ENCODE measurements around the gene HS6ST2.

Gene HS6ST2

DNA sequence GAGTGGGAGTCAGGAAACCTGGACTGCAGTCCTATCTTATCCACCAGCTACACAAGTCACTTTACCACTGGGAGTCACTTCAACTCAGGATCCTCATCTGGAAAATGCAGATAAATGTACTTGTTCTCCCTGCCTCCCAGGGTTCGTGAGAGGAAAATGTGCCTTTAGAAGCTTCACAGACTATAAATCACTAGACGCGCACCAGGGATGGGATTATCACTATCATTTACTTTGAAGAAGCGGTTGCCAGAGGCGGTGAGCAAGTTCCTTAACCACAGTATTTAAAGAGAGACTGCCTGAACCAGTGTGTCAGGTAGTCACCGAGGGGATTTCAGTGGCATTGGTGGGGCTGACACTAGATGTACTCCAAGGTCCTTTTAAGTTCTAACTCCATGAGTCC is 219.5 kb downstream of the HS6ST2 start:
- ATAC-seq = no peak

DNA sequence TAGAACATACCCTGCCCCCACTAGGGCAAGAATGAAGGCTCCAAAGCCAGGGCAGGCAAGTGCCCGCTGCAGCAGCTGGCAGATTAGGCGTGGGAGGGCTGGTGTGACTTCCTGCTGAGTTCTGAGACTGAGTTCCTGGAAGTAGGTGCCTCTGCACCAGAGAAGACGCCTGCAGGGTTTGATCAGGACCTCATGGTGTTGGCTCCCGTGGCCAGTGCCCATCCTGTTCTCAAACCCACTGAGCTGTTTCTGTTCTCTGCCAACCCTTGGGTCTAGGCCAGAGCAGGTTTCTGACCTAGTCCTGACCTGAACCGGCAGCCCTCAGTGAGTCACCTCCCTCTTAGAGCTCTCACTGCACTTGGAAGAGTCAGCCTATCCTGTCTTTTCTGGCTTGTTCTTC is 220.7 kb downstream of the HS6ST2 start:
- ATAC-seq = peak; percentile 70 to 75

DNA sequence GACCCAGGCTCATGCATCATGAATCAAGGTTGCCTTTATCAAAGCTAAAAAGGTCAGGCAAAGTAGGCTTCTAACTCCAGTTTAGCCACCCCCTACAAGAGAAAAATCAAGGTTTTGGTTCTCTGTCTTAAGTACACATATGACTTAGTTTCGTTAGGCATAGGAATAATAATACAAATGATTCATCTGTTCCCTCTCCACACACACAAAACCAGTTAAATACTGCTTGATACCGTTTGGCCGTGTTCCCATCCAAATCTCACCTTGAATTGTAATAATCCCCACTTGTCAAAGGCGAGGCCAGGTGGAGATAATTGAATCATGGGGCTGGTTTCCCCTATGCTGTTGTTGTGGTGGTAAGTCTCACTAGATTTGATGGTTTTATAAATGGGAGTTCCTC is 226.2 kb downstream of the HS6ST2 start:
- ATAC-seq = no peak

DNA sequence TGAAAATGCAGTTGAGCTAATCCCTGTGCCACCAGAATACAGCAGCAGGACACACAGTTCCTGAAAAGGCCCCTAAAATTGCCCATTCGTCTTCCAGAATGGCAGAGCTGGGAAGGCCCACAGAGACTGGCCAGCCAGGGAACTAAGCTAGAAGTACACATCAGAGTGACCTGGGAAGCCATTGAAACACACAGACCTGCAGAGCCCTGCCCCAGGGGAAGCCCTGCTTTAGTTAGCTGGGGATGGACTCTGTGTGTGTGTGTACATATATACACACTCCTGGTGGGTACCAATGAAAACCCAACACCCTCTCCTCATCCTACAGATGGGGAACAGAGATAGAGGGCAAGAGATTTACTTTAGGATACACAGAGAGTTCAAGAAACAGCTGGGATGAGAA is 227.7 kb downstream of the HS6ST2 start:
- ATAC-seq = no peak

DNA sequence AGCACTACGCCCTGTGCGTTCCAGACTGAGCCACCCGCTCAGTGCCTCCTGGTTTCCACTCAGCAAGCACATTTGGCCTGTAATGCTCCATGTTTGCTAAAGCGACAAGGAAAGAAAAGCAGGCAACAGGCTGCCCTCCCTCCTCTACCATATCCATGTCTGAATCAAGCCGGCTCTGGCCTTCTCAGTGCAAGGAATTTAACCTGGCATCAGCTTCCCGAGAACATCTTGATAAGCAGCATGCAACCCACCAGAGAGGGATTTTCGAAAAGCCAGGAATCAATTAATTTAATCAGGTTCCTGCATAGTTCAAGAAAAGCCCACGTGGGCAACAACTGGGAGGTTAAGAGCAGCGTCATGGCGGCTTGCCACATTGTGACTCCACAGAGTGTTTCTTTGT is 228.2 kb downstream of the HS6ST2 start:
- ATAC-seq = no peak

DNA sequence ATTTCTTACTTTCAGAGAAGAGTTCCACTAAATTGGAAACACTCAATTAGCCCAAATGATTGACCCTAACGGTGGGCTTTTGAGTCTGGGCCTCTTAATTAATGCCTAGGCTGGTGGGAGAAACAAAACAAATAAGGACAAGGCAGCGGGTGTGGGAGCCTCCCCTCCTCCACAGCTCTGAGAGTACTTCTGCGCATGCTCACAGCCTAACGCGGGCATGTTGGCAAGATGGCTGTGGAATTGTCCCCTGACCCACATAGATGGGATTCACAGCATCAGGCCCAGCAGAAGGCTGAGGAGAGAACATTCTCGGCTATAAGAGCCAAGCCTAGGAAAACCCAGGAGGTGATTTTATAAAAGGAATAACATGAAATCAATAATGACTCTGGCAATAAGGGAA is 230.1 kb downstream of the HS6ST2 start:
- no peak for ATAC-seq

DNA sequence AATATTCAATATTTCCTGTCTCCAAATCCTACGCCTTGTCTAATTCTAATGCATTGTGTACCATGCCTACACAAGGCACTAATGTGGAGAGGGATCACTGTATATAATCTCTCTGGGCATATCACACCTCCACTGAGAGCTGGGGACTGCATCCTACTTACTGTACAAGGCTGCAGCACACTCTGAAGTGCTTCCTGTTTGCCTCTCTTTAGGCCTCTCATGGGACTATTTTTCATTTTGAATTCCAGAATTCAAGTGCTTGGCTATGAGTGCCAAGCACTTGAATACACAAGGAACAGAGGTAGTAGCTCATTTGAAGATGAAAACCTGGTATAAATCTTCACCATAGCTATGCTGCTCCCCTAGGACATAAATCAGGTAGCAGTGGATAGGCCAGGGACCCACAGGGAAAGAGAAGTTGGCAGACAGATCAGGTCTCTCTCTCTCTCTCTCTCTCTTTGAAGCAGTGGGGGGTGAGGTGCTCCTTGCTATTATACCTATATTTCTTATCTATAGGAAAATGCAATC is 239.9 kb downstream of the HS6ST2 start:
- no peak for ATAC-seq

DNA sequence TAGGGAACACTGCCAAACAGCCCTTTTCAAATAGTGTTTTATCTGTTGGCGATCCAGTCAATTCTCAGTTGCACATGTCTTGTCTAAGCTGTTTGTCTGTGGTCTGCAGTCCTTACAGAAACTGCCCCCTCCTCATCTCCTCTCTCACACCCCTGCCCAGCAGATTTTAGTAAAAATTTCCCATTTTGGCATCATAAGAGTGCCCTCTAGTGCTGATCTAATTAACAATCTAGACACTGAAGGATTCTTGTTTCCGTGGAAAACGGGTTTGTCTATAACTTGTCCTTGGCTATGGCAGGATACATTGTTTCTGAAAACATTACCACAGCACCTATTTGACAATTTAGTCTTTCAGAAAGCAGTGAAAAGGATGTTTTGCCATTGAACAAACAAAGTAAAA is 242.4 kb downstream of the HS6ST2 start:
- ATAC-seq = no peak

DNA sequence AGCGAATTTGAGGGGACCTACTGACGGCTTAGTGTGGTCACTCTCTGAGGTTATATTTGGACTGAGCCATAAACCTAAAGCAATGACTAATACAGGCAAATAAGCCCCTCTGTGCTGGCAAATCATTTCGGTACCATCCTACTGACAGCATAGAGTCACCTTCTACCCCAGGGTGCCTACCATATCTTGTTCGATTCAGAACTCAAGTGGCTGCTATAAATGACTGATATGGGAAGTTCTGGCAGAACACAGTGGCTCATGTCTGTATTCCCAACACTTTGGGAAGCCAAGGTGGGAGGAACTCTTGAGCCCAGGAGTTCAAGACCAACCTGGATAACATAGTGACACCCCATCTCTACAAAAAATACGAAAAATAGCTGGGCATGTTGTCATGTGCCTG is 243.5 kb downstream of the HS6ST2 start:
- no peak for ATAC-seq

DNA sequence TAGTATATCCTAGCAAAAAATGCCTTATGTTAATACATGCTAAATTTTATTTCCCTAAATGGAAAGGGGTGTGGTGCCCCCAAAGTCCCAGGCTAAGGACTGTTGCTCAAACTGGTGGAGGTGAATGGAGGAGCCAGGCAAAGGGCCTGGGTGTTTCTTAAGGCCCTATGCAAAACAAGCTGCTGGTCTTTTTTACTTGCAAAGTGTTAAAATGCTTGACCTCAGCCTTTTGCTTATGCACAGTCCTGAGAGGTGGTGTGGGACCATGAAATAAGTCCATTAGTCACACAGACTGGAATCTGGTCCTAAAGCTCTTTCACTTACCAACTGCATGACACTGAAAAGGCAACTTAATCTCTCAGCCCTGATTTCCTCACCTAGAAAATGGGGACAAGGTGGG is 246.1 kb downstream of the HS6ST2 start:
- ATAC-seq = no peak

DNA sequence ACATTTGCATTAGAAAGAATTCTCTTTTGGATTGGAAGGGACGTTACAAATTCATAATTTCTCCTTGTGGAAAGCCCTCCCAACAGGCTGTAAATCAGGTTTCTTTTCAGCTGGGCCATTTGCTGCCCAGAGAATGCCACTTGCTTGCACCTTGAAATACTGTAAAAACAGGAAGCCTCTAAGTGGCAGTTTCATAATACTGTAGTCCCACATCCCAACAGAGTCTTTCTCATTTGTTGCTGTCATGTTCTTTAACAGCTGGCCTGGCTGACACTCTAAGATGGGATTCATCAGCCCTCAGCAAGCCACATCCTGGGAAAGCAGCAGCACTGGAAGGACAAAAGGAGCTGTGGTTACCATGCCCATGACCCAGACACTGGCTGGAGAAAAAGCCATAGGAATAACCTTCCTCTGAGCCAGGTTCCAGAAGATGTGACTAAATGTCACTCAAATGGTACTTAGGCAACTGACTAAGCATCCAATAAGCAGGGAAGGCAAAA is 247.7 kb downstream of the HS6ST2 start:
- ATAC-seq = no peak

DNA sequence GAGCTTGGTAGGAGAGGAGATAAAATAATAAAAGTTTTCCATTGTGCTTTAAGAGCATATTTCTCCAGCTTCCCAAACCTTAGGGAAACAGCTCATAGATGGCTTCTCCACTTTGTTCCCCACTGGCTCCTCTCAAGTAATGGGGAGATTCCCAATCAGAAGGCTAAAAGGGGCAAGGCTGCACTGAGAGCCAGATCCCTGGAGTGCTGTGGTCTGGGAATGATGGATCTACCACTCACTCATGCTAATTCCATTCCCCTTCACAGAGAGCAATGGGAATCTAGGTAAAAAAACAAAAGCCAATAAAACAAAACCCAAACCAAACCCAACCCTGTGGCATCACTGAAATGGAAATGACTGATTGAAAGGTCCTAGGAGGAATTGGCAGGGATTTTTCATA is 249.9 kb downstream of the HS6ST2 start:
- no peak for ATAC-seq

DNA sequence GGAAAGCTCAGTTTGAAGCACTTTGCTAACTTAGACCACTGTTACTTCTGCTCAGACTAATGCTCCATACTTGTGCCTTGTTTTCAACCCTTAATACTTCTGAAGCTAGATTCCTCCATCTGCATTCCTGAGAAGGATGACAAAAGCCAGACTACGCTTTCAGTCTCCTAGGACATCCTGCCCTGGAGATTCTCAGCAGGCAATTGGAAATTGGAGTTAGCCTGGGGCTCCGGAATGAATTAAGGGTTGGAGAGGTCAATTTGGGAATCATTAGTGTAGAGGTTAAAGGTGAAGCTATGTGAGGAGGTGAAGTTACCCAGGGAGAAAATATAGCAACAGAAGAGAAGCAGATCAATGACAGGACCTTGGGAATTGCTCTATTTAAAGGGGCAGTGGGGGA is 253.7 kb downstream of the HS6ST2 start:
- no peak for ATAC-seq

DNA sequence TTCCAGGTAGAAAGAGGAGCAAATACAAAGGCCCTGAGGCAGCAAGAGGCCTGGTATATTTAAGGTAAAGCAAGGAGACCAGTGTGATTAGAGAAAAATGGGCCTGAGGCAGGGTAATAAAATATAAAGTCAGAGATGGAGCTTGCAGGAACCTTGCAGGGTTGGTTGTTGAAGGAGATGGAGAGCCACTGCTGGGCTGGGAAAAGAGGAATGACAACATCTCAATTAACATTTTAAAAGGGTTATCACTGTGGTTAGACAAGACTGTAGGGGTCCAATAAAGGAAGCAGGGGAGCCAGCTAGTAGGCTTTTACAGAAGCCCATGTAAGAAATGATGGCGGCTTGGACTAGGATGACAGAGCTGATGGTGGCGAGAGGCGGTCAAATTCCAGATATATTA is 264.0 kb downstream of the HS6ST2 start:
- ATAC-seq = no peak

DNA sequence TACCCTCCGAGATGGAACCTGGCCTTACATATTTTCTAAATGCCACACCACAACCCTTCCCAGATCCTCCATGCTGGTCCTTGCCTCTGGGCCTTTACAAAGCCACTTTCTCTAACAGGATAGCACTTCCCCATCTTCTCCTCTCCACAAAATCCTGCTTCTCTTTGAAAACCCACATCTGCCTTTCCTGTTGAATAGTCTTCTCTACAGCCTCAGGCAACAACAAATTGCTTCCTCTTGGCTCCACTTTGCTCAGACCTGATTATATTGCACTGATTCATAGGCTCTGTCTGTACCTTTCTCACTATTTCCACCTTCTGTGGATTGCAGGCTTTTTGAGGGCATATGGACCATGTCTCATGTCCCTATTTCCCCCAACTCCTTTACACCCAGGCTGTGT is 265.9 kb downstream of the HS6ST2 start:
- ATAC-seq = no peak

DNA sequence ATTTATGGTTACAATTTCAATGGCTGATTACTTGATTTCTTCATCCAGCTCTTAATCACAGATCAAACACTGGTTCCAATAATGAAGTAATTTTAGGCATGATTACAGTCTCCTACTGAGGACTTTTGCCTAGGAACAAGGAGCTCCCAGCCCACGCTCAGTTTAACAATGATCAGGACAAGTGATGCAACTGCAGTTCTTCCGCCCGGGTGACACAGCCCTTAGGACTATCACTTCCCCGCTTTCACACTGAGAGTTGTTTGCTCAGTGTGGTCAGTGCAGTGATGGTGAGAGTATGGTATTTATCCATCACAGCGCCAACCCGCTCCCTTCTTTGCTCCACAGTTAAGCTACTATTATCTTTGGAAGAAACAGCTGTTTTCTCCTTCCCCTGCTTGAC is 266.4 kb downstream of the HS6ST2 start:
- ATAC-seq = no peak

DNA sequence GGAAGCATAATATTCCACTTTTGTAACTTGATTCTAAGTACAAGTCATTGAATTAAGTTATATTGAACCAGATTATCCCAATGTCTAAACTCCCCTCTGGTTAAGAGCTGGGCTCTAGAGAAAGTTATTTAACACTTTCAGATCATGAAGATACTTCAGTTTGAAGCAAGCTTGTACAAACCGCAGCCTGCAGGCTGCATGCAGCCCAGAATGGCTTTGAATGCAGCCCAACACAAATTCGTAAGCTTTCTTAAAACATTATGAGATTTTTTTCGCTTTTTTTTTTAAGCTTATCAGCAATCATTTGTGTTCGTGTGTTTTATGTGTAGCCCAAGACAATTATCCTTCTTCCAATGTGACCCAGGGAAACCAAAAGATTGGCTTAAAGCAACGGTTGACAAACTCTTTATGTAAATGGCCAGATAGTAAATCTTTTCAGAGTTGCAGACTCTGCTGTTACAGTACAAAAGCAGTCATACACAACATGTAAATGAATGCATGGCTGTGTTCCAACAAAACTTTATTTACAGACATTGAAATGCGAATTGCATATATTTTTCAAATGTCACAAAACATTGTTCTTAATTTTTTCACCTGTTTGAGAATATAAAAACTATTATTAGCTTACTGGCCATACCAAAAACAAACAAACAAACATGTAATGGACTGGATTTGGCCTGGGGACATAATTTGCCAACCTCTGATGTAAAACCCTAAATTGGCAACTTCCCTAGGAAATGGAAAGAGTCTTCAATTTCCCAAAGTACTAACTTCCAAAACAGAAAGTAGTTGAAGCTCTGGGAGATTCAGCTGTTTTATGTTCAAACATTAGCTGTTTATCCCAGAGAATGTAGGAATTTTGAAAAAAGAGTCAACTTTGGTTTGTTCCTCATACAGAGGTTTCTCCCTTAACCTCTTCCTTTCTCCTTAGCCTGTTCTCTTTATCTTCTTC is 268.5 kb downstream of the HS6ST2 start:
- no peak for ATAC-seq

DNA sequence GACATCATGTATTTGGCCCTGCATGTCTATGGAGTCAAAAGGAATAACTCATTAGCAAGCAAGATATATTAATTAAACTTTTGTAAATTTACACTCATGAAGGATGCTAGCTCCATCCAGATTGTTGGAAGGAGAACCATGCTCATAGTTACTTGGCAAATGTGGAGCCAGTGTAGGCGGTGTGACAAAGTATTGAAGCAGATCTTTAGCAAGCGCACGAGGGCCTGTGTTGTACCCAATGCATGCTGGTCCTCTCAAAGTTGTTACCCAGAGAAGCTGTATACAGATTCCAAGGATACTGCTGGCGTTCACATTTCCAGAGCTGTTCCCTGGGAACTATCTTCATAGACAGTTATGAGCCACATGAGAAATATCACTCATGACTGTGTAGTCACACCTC is 273.2 kb downstream of the HS6ST2 start:
- no peak for ATAC-seq

DNA sequence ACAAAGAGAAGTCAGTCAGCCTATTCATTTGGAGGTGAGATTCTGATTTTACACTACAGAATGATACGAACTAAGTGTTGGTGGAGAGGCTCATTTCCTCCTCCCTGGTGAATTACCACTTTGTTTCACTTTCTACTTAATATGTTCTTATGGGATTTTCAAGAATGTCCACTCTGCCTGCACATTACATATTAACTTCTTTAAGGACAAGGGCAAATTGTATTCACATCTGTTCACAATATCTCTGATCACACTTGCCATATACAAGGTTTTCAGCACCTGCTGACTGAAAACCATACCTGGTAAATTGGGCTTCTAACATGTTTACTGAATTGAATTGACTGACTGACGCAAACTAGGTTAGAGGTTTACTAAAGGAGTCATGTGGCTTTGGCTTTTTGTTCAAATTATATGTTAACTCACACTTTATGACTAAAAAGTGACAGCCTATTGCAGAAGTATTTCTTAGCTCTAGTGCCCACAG is 281.2 kb downstream of the HS6ST2 start:
- no peak for ATAC-seq

DNA sequence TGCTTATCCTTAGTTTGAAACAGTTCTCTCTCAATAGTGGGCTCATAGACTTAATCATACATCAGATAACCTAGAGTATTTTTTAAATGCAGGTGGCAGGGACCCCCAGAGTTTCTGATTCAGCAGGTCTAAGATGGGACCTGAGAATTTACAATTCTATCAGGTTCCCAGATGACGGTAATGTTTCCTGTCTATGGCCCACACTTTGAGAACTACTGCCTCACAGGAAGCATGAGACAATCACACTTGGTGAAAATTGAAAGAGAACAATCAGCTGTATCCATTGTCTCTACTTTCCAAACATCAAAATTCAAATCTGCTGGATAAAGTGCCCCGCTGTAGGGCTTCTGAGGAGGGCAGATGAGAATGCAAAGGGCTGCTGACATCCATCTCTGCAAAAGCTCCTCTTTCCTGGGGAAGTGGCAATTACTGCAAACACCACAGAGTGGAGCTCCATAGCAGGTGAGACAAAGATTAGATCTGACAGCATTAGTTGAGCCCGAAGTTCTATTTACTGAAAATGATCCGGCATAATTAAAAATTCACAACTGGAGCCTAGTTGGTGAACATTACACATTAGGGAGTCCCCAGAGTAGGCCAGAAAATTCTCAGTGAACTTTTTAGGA is 281.8 kb downstream of the HS6ST2 start:
- no peak for ATAC-seq

DNA sequence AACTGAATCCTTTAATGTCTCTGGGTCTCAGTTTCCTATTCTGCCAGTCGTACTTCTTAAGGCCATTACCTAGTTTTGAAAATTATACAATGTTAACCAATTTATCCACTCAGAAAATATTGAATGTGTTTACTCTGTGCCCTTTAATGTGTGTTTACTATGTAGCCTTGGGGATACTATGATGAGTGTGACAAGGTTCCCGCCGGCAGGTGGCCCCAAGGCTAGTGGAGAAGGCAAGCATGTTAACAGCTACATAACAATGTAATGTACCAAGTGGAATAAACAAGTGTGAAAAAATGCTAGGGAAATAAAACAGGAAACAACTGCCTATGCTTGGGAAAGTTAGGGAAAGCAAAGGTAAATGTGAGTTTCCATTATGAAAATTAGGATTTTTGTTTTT is 282.3 kb downstream of the HS6ST2 start:
- ATAC-seq = no peak

DNA sequence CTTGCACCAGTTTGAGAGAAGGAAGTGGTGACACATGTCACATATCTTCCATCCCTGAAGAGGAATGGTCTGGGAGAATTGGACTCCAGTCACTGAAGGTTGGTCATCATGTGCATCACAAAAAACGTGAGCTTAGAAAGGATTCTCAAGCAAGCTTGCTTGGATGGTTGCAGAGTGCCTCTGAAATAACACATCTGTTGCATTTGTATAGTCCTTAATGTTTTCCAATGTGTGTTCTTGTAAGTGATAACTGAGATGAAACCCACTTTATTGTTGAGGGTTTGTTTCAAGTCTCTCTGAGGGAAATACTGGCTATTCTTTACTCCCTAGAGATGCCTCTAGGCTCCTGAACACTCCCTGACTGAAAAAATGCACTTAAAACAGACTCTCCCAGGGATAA is 285.1 kb downstream of the HS6ST2 start:
- ATAC-seq = no peak

DNA sequence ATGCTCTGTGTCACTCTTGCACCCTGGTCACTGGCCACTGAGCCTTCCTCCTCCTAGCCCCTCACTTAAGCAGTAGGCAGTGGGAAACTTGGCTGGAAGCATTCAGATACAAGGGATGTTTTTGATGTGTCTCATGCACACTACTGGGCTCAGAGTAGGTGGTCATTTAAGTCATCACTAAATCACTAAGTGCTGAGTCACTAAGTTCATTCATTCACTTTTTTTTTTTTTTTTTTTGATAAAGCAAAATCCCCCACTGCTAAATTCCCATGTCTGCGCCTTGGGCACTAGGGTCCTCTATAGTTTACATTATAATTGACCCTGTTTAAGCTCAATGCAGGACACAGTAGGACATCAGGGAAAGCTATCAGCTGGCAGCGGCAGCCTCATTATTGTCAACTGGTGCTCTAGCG is 287.2 kb downstream of the HS6ST2 start:
- ATAC-seq = no peak

DNA sequence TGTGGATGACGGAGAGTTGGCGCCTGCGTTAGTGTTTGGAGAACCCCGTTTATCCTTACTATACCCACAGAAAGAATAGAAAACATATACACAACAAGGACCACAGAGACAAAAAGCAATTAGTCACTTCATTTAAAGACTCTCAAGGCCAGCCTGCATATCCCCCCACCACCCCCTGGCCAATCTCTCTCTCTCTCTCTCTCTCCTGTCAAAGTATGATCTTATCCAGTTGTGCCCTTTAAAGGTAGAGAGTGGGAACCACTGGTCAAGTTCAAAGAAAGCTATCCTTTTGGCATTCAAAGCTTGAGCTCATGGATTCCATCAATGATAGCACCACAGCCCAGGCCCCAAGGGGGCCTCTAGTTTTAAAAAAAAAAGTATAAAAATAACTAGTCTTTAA is 289.3 kb downstream of the HS6ST2 start:
- ATAC-seq = no peak
